ENCODE results near the gene TUT4.

Gene TUT4

DNA sequence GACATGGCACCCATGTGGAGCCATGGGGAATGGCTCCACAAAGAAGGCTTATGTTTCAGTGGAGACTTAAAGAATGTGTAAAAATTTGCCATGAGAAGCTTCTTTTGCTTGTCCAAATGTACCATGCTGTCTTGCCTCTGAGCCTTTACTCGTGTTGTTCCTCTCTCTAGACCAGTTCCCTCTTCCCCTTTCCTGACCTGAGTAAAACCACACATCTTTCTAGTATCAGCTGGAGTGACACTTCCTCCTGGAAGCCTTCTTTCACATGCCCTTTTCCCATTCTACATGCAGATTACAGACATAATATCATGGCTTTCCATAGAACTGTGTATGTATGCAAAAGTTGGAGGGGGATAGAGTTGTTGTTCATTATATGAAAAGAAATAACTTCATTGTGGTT is 35.6 kb upstream of the TUT4 start:
- no peak for TF ChIP-seq GATA2 (IDR thresholded peaks at IDR 0.05; ENCODE audit: low read depth, low read length)
- TF ChIP-seq GATA3 (IDR thresholded peaks at IDR 0.05; ENCODE audit: low read depth, low read length): no peak

DNA sequence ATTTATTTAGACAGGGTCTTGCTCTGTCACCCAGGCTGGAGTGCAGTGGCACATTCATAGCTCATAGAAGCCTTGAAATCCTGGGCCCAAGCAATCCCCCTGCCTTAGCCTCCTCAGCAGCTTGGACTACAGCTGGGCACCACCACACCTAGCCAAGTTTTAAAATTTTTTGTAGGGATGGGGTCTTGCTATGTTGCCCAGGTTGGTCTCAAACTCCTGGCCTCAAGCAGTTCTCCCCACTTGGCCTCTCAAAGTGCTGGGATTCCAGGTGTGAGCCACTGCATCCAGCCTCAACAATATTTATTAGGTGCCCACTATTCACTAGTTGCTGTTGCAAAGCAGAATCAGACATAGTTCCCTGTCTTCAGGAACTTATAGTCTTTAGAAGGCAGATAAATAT is 35.1 kb upstream of the TUT4 start:
- TF ChIP-seq GATA2 (IDR thresholded peaks at IDR 0.05; ENCODE audit: low read depth, low read length) (no peak), GATA3 (IDR thresholded peaks at IDR 0.05; ENCODE audit: low read depth, low read length) (no peak)

DNA sequence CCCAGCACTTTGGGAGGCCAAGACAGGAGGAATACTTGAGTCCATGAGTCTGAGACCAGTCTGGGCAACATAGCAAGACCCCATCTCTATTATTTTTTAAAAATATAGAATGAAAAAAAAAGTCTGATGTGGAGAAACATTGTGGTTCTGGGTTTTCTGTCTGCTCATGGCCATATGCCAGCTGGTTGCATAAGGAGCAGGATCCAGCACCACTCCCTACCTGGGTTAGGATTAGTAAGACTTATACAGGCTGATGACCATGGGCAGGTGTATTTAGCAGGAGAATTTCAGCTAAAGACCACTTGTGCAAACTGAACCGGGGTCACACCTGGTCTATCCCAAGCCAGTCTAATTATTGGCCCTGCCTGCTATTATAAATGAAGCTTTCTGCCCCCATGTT is 32.6 kb upstream of the TUT4 start:
- TF ChIP-seq GATA2 (IDR thresholded peaks at IDR 0.05; ENCODE audit: low read depth, low read length) (no peak), GATA3 (IDR thresholded peaks at IDR 0.05; ENCODE audit: low read depth, low read length) (no peak)

DNA sequence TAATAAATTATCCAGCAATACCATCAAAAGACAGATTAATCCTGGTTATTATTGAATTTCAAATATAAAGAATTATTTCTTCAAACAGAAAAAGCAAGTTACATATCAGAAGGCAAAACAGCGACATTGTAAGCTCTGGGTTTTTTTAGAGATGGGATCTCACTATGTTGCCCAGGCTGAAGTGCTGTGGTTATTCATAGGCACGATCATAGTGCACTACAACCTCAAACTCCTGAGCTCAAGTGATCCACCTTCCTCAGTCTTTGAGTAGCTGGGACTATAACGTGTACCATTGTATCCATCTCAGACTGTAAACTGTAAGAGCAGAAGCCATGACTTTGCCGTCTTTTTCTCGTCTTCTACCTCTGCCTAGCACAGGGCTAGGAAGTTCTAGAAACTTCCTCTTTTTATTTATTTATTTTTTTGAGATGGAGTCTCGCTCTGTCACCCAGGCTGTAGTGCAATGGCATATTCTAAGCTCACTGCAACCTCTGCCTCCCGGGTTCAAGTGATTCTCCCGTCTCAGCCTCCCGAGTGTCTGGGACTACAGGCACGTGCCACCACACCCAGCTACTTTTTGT is 29.3 kb upstream of the TUT4 start:
- no peak for TF ChIP-seq GATA3 (IDR thresholded peaks at IDR 0.05; ENCODE audit: low read depth, low read length)
- TF ChIP-seq GATA2 (IDR thresholded peaks at IDR 0.05; ENCODE audit: low read depth, low read length): no peak

DNA sequence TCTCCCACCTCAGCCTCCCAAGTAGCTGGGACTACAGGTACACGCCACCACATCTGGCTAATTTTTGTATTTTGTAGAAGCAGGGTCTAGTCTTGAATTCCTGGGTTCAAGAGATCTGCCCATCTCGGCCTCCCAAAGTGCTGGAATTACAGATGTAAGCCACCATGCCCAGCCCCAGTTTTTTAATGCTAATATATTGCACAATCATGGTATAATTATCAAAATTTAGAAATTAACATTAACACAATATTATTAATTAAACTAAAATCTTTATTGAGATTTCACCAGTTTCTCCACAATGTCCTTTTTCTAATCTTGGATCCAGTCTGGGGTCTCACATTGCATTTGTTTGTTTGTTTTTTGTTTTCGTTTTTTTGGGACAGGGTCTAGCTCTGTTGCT is 27.4 kb upstream of the TUT4 start:
- TF ChIP-seq GATA3 (IDR thresholded peaks at IDR 0.05; ENCODE audit: low read depth, low read length) (no peak), GATA2 (IDR thresholded peaks at IDR 0.05; ENCODE audit: low read depth, low read length) (no peak)

DNA sequence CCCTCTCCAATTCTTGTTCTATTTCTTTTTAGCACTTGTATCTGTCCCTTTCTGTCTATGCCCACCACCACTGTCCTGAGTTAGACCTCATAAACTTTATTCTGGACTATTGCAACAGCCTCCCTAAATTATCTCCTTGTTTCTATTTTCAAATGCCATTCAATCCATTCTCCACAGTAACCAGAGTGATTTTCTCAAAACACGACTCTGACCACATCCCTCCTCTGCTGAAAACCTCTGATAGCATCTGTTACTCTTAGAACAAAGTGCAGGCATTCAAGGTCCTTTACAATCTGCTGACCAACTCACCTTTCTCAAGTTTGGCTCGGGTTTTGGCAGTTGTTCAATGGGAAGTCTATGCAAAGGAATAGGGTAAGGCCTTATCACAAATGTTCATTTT is 26.5 kb upstream of the TUT4 start:
- TF ChIP-seq GATA2 (IDR thresholded peaks at IDR 0.05; ENCODE audit: low read depth, low read length) (no peak), GATA3 (IDR thresholded peaks at IDR 0.05; ENCODE audit: low read depth, low read length) (no peak)

DNA sequence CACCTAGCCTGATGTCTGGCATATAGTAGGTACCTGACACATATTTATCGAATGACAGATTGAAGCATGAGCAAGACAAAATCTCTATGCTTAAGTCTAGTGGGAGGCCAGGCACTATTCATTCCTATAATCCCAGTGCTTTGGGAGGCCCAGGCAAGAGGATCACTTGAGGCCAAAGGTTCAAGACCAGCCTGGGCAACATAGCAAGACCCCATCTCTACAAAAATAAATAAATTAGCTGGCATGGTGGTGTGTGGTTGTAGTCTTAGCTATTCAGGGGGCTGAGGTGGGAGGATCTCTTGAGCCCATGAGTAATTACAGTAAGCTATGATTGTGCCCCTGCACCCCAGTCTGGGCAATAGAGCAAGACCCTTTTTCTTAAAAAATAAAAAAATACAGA is 23.2 kb upstream of the TUT4 start:
- TF ChIP-seq GATA2 (IDR thresholded peaks at IDR 0.05; ENCODE audit: low read depth, low read length) (no peak), GATA3 (IDR thresholded peaks at IDR 0.05; ENCODE audit: low read depth, low read length) (no peak)

DNA sequence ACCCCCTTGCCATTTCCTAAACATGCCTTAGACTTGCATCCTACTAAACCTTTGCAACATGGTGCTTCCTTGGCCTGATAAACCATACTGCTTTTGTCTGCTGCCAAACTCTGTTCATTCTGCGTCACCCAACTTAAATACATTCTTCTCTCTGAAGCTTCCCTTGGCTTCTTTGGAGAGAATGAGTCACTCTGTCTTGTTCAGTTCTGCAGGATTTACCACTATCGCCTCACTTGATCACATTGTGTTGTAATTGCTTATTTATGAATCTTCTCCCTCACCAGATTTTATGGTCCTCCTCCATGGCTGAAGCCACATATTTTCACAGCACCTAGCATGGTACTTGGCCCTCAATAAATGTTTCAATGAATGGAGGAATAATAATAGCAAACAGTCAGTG is 21.7 kb upstream of the TUT4 start:
- TF ChIP-seq GATA3 (IDR thresholded peaks at IDR 0.05; ENCODE audit: low read depth, low read length) (no peak), GATA2 (IDR thresholded peaks at IDR 0.05; ENCODE audit: low read depth, low read length) (no peak)

DNA sequence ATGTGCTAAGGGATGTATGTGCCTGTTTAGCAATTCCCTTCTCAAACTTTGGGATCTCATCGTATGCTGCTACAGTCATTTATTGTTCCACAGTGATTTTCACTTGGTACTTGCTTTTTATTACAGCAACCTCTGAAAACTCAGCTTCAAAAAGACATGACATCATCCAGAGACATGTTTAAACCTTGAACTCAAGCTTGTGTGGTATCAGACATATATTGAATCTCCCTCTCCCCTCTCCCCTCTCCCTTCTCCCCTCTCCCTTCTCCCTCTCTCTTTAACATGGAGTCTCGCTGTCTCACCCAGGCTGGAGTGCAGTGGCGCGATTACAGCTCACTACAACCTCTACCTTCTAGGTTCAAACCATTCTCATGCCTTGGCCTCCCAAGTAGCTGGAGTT is 19.5 kb upstream of the TUT4 start:
- no peak for TF ChIP-seq GATA2 (IDR thresholded peaks at IDR 0.05; ENCODE audit: low read depth, low read length)
- no peak for TF ChIP-seq GATA3 (IDR thresholded peaks at IDR 0.05; ENCODE audit: low read depth, low read length)

DNA sequence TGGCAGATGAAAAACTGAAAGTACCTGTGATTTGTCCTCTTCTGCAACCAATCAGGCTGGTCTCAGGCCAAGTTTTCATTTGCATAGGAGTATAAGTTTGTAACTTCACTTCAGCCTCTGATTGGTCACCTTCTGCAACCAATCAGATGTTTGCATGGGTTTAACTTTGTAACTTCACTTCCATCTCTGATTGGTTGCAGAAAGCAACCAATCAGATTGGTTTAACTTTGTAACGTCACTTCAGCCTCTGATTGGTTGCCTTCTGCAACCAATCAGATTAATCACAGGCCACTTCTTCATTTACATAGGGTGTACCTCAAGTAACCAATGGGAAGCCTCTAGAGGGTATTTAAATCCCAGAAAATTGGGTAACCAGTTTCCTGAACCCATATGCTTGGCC is 18.9 kb upstream of the TUT4 start:
- TF ChIP-seq GATA2 (IDR thresholded peaks at IDR 0.05; ENCODE audit: low read depth, low read length) (no peak), GATA3 (IDR thresholded peaks at IDR 0.05; ENCODE audit: low read depth, low read length) (no peak)

DNA sequence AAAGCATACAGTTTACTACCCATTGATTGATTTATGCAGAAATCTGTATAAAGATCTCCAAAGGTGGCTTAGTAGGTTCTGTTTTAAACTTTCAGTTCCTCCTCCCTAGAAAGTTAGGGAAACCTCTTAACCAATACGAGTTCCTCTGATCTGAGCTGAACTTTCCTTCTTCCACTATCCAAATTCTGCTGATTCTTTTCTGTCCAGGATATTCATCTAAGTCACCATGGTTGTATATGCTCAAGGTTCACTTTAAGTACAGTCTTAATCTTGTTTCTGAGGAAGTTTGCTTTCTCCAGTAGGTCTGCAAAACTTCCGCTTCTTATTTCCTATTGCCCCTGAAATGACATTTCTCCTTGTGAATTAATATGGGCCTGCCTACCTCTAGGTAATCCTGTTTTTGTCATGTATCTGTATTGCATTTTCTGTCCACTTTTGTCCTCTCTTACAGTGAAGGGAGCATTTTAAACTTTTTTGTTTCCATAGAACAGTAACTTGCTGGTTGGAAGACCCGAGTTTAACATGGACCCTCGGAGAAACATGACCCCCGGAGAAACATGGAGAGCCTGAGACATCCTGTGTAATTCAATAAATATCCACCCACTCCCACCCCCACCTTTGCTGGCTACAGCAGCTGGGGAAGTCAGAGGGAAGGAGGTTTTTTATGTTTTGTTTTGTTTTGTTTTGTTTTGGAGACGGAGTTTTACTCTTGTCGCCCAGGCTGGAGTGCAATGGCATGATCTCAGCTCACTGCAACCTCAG is 16.7 kb upstream of the TUT4 start:
- TF ChIP-seq GATA2 (IDR thresholded peaks at IDR 0.05; ENCODE audit: low read depth, low read length) (no peak), GATA3 (IDR thresholded peaks at IDR 0.05; ENCODE audit: low read depth, low read length) (no peak)

DNA sequence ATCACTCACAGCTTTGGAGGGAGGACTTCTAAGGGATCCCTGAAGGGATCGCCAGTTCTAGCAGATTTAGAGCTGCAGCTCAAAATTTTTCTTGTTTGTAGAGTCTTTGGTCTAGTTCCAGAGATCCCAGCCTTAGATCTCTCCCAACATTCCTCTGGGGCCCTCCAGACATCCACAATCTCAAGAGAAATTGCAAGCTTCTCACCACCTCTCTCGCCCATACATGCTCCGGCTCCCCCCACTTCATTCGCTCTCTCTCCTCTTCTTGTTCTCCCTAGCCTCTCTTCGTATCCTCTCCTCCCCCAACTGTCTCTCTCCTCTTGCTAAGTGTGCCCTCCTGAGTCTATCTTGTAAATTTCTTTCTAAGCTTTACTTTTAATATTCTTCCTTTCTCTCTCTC is 15.1 kb upstream of the TUT4 start:
- no peak for TF ChIP-seq GATA2 (IDR thresholded peaks at IDR 0.05; ENCODE audit: low read depth, low read length)
- TF ChIP-seq GATA3 (IDR thresholded peaks at IDR 0.05; ENCODE audit: low read depth, low read length): no peak

DNA sequence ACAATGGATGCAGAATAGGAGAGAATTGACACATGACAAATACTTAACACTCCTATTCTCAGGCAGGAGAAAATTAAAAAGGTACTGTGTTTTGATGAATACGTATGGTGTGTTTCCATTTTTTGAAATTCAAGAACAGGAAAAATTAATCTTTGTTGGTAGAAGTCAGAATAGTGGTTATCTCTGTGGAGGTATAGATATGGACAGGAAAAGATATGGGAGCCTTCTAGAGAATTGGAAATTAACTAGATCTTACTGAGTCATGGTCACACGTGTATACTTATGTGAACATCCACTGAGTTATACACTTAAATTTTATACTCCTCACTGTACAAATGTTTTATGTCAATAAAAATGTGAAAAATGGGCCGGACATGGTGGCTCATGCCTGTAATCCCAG is 9.9 kb upstream of the TUT4 start:
- no peak for TF ChIP-seq GATA2 (IDR thresholded peaks at IDR 0.05; ENCODE audit: low read depth, low read length)
- no peak for TF ChIP-seq GATA3 (IDR thresholded peaks at IDR 0.05; ENCODE audit: low read depth, low read length)

DNA sequence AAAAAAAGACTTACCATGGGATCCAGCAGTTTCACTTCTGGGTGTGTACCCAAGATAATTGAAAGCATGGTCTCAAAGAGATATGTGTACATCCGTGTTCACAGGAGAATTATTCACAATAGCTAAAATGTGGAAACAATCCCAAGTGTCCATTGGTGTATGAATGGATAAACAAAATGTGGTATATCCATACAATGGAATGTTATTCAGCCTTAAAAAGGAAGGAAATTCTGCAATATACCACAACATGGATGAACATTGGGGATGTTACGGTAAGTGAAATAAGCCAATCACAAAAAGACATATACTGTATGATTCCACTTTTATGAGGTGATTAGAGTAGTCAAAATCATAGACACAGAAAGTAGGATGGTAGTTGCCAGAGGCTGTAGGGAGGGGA is 7.0 kb upstream of the TUT4 start:
- TF ChIP-seq GATA2 (IDR thresholded peaks at IDR 0.05; ENCODE audit: low read depth, low read length) (no peak), GATA3 (IDR thresholded peaks at IDR 0.05; ENCODE audit: low read depth, low read length) (no peak)

DNA sequence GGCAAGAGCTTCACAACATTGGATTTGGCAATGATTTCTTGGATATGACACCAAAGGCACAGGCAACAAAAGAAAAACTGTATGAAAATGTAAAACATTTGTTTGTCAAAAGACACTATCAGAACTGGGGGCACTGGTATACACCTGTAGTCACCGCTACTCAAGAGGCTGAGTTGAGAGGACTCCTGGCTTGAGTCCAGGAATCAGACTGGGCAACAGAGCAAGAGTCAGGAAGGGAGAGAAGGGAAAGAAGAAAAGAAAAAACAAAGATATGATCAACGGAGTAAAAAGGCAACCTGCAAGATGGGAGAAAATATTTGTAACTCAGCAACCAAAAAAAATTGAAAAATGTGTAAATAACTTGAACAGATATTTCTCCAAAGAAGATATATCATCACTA is 6.0 kb upstream of the TUT4 start:
- TF ChIP-seq GATA2 (IDR thresholded peaks at IDR 0.05; ENCODE audit: low read depth, low read length) (no peak), GATA3 (IDR thresholded peaks at IDR 0.05; ENCODE audit: low read depth, low read length) (no peak)
